ENCODE measurements around the gene EIF1AY. TPM values are rescaled to one million over a fixed set of nuclear protein-coding genes. Genes with fewer than 3 reads are reported as not detected.

EIF1AY gene
- total and polyA plus RNA-seq, 4 donors = 16.1 to 50.8 TPM; not detected in 2

DNA sequence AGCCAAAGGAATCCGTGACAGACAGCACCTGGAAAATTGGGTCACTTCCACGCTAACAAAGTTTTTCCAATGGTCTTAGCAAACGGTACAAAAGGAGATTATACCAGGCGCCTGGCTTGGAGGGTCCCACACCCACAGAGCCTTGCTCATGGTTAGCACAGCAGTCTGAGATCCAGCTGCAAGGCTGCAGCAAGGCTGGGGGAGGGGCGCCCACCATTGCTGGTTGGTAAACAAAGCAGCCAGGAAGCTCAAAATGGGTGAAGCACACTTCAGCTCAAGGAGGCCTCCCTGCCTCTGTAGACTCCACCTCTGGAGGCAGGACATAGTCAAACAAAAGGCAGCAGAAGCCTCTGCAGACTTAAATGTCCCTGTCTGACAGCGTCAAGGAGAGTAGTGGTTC lies 47.1 kb upstream of the EIF1AY start:
- Histone ChIP-seq H3K9me3 (ENCODE audit: control insufficient read depth in 4 of 4, low read length in 3 of 4) (no peaks in the 10 kb centered on the region), H3K27ac (ENCODE audit: low read depth in 1 of 2, low read length in 2 of 2) (no peak overlapping the region), H3K27me3 (ENCODE audit: control insufficient read depth in 4 of 4, insufficient read depth in 4 of 4, low read length in 3 of 4) (no peaks in the 10 kb centered on the region), H3K9ac (ENCODE audit: low read depth in 1 of 2, low read length in 2 of 2) (no peak overlapping the region), H3K36me3 (ENCODE audit: control insufficient read depth in 4 of 4, insufficient read depth in 3 of 4, low read depth in 1 of 4, low read length in 3 of 4) (no peaks in the 10 kb centered on the region), H3K4me3 (ENCODE audit: low read depth in 1 of 3, low read length in 3 of 3) (no peak overlapping the region), H3K4me1 (ENCODE audit: control insufficient read depth in 4 of 4, insufficient read depth in 4 of 4, low read length in 3 of 4) (no peaks in the 10 kb centered on the region)
- no peak for DNase-seq (ENCODE audit: low spot score)
- no peak for TF ChIP-seq RXRA (IDR thresholded peaks at IDR 0.05)
- TF ChIP-seq, protein P1, sequence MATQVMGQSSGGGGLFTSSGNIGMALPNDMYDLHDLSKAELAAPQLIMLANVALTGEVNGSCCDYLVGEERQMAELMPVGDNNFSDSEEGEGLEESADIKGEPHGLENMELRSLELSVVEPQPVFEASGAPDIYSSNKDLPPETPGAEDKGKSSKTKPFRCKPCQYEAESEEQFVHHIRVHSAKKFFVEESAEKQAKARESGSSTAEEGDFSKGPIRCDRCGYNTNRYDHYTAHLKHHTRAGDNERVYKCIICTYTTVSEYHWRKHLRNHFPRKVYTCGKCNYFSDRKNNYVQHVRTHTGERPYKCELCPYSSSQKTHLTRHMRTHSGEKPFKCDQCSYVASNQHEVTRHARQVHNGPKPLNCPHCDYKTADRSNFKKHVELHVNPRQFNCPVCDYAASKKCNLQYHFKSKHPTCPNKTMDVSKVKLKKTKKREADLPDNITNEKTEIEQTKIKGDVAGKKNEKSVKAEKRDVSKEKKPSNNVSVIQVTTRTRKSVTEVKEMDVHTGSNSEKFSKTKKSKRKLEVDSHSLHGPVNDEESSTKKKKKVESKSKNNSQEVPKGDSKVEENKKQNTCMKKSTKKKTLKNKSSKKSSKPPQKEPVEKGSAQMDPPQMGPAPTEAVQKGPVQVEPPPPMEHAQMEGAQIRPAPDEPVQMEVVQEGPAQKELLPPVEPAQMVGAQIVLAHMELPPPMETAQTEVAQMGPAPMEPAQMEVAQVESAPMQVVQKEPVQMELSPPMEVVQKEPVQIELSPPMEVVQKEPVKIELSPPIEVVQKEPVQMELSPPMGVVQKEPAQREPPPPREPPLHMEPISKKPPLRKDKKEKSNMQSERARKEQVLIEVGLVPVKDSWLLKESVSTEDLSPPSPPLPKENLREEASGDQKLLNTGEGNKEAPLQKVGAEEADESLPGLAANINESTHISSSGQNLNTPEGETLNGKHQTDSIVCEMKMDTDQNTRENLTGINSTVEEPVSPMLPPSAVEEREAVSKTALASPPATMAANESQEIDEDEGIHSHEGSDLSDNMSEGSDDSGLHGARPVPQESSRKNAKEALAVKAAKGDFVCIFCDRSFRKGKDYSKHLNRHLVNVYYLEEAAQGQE (IDR thresholded peaks at IDR 0.05) = no peak
- no peak for TF ChIP-seq RAD21 (IDR thresholded peaks at IDR 0.05)
- TF ChIP-seq HNF4G (IDR thresholded peaks at IDR 0.05) = no peak
- TF ChIP-seq FOXA2 (IDR thresholded peaks at IDR 0.05) = no peak
- TF ChIP-seq HNF4A (conservative IDR thresholded peaks at IDR 0.05) = no peak
- TF ChIP-seq, protein P2, sequence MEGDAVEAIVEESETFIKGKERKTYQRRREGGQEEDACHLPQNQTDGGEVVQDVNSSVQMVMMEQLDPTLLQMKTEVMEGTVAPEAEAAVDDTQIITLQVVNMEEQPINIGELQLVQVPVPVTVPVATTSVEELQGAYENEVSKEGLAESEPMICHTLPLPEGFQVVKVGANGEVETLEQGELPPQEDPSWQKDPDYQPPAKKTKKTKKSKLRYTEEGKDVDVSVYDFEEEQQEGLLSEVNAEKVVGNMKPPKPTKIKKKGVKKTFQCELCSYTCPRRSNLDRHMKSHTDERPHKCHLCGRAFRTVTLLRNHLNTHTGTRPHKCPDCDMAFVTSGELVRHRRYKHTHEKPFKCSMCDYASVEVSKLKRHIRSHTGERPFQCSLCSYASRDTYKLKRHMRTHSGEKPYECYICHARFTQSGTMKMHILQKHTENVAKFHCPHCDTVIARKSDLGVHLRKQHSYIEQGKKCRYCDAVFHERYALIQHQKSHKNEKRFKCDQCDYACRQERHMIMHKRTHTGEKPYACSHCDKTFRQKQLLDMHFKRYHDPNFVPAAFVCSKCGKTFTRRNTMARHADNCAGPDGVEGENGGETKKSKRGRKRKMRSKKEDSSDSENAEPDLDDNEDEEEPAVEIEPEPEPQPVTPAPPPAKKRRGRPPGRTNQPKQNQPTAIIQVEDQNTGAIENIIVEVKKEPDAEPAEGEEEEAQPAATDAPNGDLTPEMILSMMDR (IDR thresholded peaks at IDR 0.05; ENCODE audit: low read depth, low read length, missing input control) = no peak
- TF ChIP-seq, protein P3, sequence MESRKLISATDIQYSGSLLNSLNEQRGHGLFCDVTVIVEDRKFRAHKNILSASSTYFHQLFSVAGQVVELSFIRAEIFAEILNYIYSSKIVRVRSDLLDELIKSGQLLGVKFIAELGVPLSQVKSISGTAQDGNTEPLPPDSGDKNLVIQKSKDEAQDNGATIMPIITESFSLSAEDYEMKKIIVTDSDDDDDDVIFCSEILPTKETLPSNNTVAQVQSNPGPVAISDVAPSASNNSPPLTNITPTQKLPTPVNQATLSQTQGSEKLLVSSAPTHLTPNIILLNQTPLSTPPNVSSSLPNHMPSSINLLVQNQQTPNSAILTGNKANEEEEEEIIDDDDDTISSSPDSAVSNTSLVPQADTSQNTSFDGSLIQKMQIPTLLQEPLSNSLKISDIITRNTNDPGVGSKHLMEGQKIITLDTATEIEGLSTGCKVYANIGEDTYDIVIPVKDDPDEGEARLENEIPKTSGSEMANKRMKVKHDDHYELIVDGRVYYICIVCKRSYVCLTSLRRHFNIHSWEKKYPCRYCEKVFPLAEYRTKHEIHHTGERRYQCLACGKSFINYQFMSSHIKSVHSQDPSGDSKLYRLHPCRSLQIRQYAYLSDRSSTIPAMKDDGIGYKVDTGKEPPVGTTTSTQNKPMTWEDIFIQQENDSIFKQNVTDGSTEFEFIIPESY (IDR thresholded peaks at IDR 0.05) = no peak
- WGBS = 96% methylated on average over 6 of the region's 6 CpGs

- no peaks in the 10 kb centered on the region for H3K27me3 ChIP-seq (ENCODE audit: control insufficient read depth in 4 of 4, insufficient read depth in 4 of 4, low read length in 3 of 4)
- H3K4me1 ChIP-seq (ENCODE audit: control insufficient read depth in 4 of 4, insufficient read depth in 4 of 4, low read length in 3 of 4) = no peaks in the 10 kb centered on the region
- no peak overlapping the region for H3K9ac ChIP-seq (ENCODE audit: low read depth in 1 of 2, low read length in 2 of 2)
- no peak overlapping the region for H3K4me3 ChIP-seq (ENCODE audit: low read depth in 1 of 3, low read length in 3 of 3)
- no peaks in the 10 kb centered on the region for H3K9me3 ChIP-seq (ENCODE audit: control insufficient read depth in 4 of 4, low read length in 3 of 4)
- H3K36me3 ChIP-seq (ENCODE audit: control insufficient read depth in 4 of 4, insufficient read depth in 3 of 4, low read depth in 1 of 4, low read length in 3 of 4) = no peaks in the 10 kb centered on the region
- 77% methylated on average over 1 of the region's 1 CpG for WGBS
- no peak overlapping the region for H3K27ac ChIP-seq (ENCODE audit: low read depth in 1 of 2, low read length in 2 of 2)
- DNase-seq (ENCODE audit: low spot score) = no peak
- TF ChIP-seq, protein P2 (IDR thresholded peaks at IDR 0.05; ENCODE audit: low read depth, low read length, missing input control) = no peak
- no peak for TF ChIP-seq FOXA1 (IDR thresholded peaks at IDR 0.05)
- TF ChIP-seq, protein P3 (IDR thresholded peaks at IDR 0.05) = no peak
- TF ChIP-seq RAD21 (IDR thresholded peaks at IDR 0.05) = no peak
- no peak for TF ChIP-seq JUND (IDR thresholded peaks at IDR 0.05)
- no peak for TF ChIP-seq GABPA (IDR thresholded peaks at IDR 0.05 in 1 of 2, conservative IDR thresholded peaks at IDR 0.05 in 1 of 2)
- no peak for TF ChIP-seq YY1 (IDR thresholded peaks at IDR 0.05)
- no peak for TF ChIP-seq EGR1 (IDR thresholded peaks at IDR 0.05; ENCODE audit: low read depth in 2 of 2)
- no peak for TF ChIP-seq SP1 (IDR thresholded peaks at IDR 0.05)
- TF ChIP-seq HNF4A (conservative IDR thresholded peaks at IDR 0.05) = no peak
- no peak for TF ChIP-seq FOXA2 (IDR thresholded peaks at IDR 0.05)
- no peak for TF ChIP-seq TAF1 (conservative IDR thresholded peaks at IDR 0.05)
- no peak for TF ChIP-seq NR2F2 (IDR thresholded peaks at IDR 0.05)
- TF ChIP-seq, protein P1 (IDR thresholded peaks at IDR 0.05) = no peak
These were observed 37.4 kb upstream of the EIF1AY start for GRCh38 chrY:20538186-20538585.
